GM21723 (cell line): ENCODE results near the gene NUDT16.

Experiments
- ATAC-seq: cut with Tn5 transposase; IDR thresholded peaks from one replicate; pipeline ENCODE4 v1.9.1; 2021; ENCODE audit warnings: mild to moderate bottlenecking, moderate library complexity; ENCODE audit not compliant: unreplicated experiment

The NUDT16 gene

DNA sequence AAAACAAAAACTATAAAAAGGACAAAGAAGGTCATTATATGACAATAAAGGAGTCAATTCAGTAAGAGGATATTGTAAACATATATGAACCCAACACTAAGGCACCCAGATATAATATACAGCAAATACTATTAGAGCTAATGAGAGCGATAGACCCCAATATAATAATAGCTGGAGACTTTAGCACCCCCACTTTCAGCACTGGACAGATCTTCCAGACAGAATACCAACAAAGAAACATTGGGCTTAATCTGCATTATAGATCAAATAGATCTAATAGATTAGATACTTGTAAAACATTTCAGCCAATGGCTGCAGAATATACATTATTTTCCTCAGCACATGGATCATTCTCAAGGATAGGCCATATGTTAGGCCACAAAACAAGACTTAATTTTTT, 53.4 kb downstream of the NUDT16 start:
- ATAC-seq = no peak
